ENCODE measurements around the gene C4B. TPM values are rescaled to one million over a fixed set of nuclear protein-coding genes. Genes with fewer than 3 reads are reported as not detected.
A peak's percentile ranks its signal among the peaks of the same experiment; 100 is the strongest.

Gene C4B
- total and polyA plus RNA-seq, 7 experiments from 2014 or later: 0.59 to 8.5 (median 7.6) TPM; not detected in 1

- no peaks in the 10 kb centered on the region for H3K27me3 ChIP-seq (ENCODE audit: control insufficient read depth in 2 of 2, insufficient read depth in 2 of 2, low read length in 2 of 2)
- H3K36me3 Mint-ChIP-seq: peaks cover 0 to 13% (median 0%) of the 10 kb centered on the region in 5 donors
- H3K36me3 ChIP-seq (ENCODE audit: control insufficient read depth in 2 of 3, insufficient read depth in 3 of 3, low read length in 3 of 3): no peaks in the 10 kb centered on the region
- no peaks in the 10 kb centered on the region for H3K9me3 Mint-ChIP-seq
- no peak overlapping the region for H3K27ac Mint-ChIP-seq
- peaks cover 0 to 3% (median 0%) of the 10 kb centered on the region in 7 donors for H3K4me1 Mint-ChIP-seq
- H3K4me3 ChIP-seq (ENCODE audit: low read length): no peak overlapping the region
- ChIA-PET POLR2A (no interaction called here), CTCF (no interaction called here)
- H3K4me1 ChIP-seq (ENCODE audit: control insufficient read depth in 2 of 2, insufficient read depth in 2 of 2, low read length in 2 of 2): no peaks in the 10 kb centered on the region
- no peaks in the 10 kb centered on the region for H3K9me3 ChIP-seq (ENCODE audit: control insufficient read depth in 2 of 3, low read length in 3 of 3)
- peaks cover 0 to 4% (median 0%) of the 10 kb centered on the region in 5 donors for H3K27me3 Mint-ChIP-seq
- H3K27ac ChIP-seq (ENCODE audit: low read depth, low read length): no peak overlapping the region
- no peak for DNase-seq
- no peak overlapping the region for H3K4me3 Mint-ChIP-seq
- ATAC-seq: no peak
- intact Hi-C loops (cut with micrococcal nuclease): no loop called here
Measured at GRCh38 chr6:32068867-32069266, 54.3 kb downstream of the C4B start.

GRCh38 chr6:32069460-32069859 lies 54.9 kb downstream of the C4B start:
- ATAC-seq (no peak), DNase-seq (no peak)
- Histone ChIP-seq H3K36me3 (ENCODE audit: control insufficient read depth in 2 of 3, insufficient read depth in 3 of 3, low read length in 3 of 3) (no peaks in the 10 kb centered on the region), H3K4me1 (ENCODE audit: control insufficient read depth in 2 of 2, insufficient read depth in 2 of 2, low read length in 2 of 2) (no peaks in the 10 kb centered on the region), H3K27ac (ENCODE audit: low read depth, low read length) (no peak overlapping the region), H3K4me3 (ENCODE audit: low read length) (no peak overlapping the region), H3K9me3 (ENCODE audit: control insufficient read depth in 2 of 3, low read length in 3 of 3) (no peaks in the 10 kb centered on the region), H3K27me3 (ENCODE audit: control insufficient read depth in 2 of 2, insufficient read depth in 2 of 2, low read length in 2 of 2) (no peaks in the 10 kb centered on the region)
- ChIA-PET POLR2A (no interaction called here), CTCF (no interaction called here)
- H3K4me1 Mint-ChIP-seq: peaks cover 0 to 3% (median 0%) of the 10 kb centered on the region in 7 donors
- intact Hi-C loops (cut with micrococcal nuclease): no loop called here
- H3K4me3 Mint-ChIP-seq: no peak overlapping the region
- H3K27ac Mint-ChIP-seq: no peak overlapping the region
- peaks cover 0 to 4% (median 0%) of the 10 kb centered on the region in 5 donors for H3K27me3 Mint-ChIP-seq
- no peaks in the 10 kb centered on the region for H3K9me3 Mint-ChIP-seq
- peaks cover 0 to 11% (median 0%) of the 10 kb centered on the region in 5 donors for H3K36me3 Mint-ChIP-seq

GRCh38 chr6:32069878-32070515 lies 55.4 kb downstream of the C4B start:
- no peaks in the 10 kb centered on the region for H3K36me3 ChIP-seq (ENCODE audit: control insufficient read depth in 2 of 3, insufficient read depth in 3 of 3, low read length in 3 of 3)
- H3K27me3 Mint-ChIP-seq: peaks cover 0 to 5% (median 0%) of the 10 kb centered on the region in 5 donors
- no peaks in the 10 kb centered on the region for H3K9me3 Mint-ChIP-seq
- no peak overlapping the region for H3K4me3 ChIP-seq (ENCODE audit: low read length)
- H3K9me3 ChIP-seq (ENCODE audit: control insufficient read depth in 2 of 3, low read length in 3 of 3): no peaks in the 10 kb centered on the region
- peaks cover 0 to 13% (median 3%) of the 10 kb centered on the region in 5 donors for H3K36me3 Mint-ChIP-seq
- DNase-seq (no peak), ATAC-seq (no peak)
- CTCF ChIA-PET: interaction anchor here (0.7 kb wide), 1 partner anchor 21 kb away, joined by 3 read pairs; no protein-coding TSS in a partner anchor
- no peak overlapping the region for H3K27ac ChIP-seq (ENCODE audit: low read depth, low read length)
- H3K4me1 ChIP-seq (ENCODE audit: control insufficient read depth in 2 of 2, insufficient read depth in 2 of 2, low read length in 2 of 2): no peaks in the 10 kb centered on the region
- POLR2A ChIA-PET: no interaction called here
- H3K27ac Mint-ChIP-seq: no peak overlapping the region
- H3K27me3 ChIP-seq (ENCODE audit: control insufficient read depth in 2 of 2, insufficient read depth in 2 of 2, low read length in 2 of 2): no peaks in the 10 kb centered on the region
- no peak overlapping the region for H3K4me3 Mint-ChIP-seq
- peaks cover 0 to 3% (median 0%) of the 10 kb centered on the region in 7 donors for H3K4me1 Mint-ChIP-seq
- intact Hi-C loops (cut with micrococcal nuclease): no loop called here

- intact Hi-C loops (cut with micrococcal nuclease): no loop called here
- no peaks in the 10 kb centered on the region for H3K9me3 ChIP-seq (ENCODE audit: control insufficient read depth in 2 of 3, low read length in 3 of 3)
- peaks cover 0 to 3% (median 0%) of the 10 kb centered on the region in 7 donors for H3K4me1 Mint-ChIP-seq
- ChIA-PET POLR2A (no interaction called here), CTCF (no interaction called here)
- DNase-seq (no peak), ATAC-seq (no peak)
- H3K4me3 Mint-ChIP-seq: no peak overlapping the region
- H3K4me3 ChIP-seq (ENCODE audit: low read length): no peak overlapping the region
- no peaks in the 10 kb centered on the region for H3K36me3 ChIP-seq (ENCODE audit: control insufficient read depth in 2 of 3, insufficient read depth in 3 of 3, low read length in 3 of 3)
- H3K27me3 ChIP-seq (ENCODE audit: control insufficient read depth in 2 of 2, insufficient read depth in 2 of 2, low read length in 2 of 2): no peaks in the 10 kb centered on the region
- H3K4me1 ChIP-seq (ENCODE audit: control insufficient read depth in 2 of 2, insufficient read depth in 2 of 2, low read length in 2 of 2): no peaks in the 10 kb centered on the region
- H3K27me3 Mint-ChIP-seq: peaks cover 0 to 11% (median 0%) of the 10 kb centered on the region in 5 donors
- no peaks in the 10 kb centered on the region for H3K9me3 Mint-ChIP-seq
- H3K36me3 Mint-ChIP-seq: peaks cover 0 to 15% (median 8%) of the 10 kb centered on the region in 5 donors
- H3K27ac ChIP-seq (ENCODE audit: low read depth, low read length): no peak overlapping the region
- no peak overlapping the region for H3K27ac Mint-ChIP-seq
Measured at GRCh38 chr6:32070814-32071543, 56.4 kb downstream of the C4B start.

GRCh38 chr6:32073101-32073500 lies 58.5 kb downstream of the C4B start:
- Mint-ChIP-seq H3K4me1 (peaks cover 0 to 3% (median 0%) of the 10 kb centered on the region in 7 donors), H3K27ac (peak overlapping the region in 1 of 9 donors; percentile 9), H3K27me3 (peaks cover 0 to 11% (median 0%) of the 10 kb centered on the region in 5 donors), H3K9me3 (no peaks in the 10 kb centered on the region), H3K36me3 (peaks cover 0 to 15% (median 8%) of the 10 kb centered on the region in 5 donors), H3K4me3 (no peak overlapping the region)
- intact Hi-C loops (cut with micrococcal nuclease): no loop called here
- Histone ChIP-seq H3K36me3 (ENCODE audit: control insufficient read depth in 2 of 3, insufficient read depth in 3 of 3, low read length in 3 of 3) (no peaks in the 10 kb centered on the region), H3K27me3 (ENCODE audit: control insufficient read depth in 2 of 2, insufficient read depth in 2 of 2, low read length in 2 of 2) (no peaks in the 10 kb centered on the region), H3K4me3 (ENCODE audit: low read length) (no peak overlapping the region), H3K9me3 (ENCODE audit: control insufficient read depth in 2 of 3, low read length in 3 of 3) (no peaks in the 10 kb centered on the region), H3K27ac (ENCODE audit: low read depth, low read length) (no peak overlapping the region), H3K4me1 (ENCODE audit: control insufficient read depth in 2 of 2, insufficient read depth in 2 of 2, low read length in 2 of 2) (no peaks in the 10 kb centered on the region)
- DNase-seq (no peak), ATAC-seq (no peak)
- ChIA-PET POLR2A (no interaction called here), CTCF (no interaction called here)

- Mint-ChIP-seq H3K4me1 (peaks cover 0 to 2% (median 0%) of the 10 kb centered on the region in 7 donors), H3K36me3 (peaks cover 0 to 15% (median 8%) of the 10 kb centered on the region in 5 donors), H3K27me3 (peaks cover 0 to 11% (median 0%) of the 10 kb centered on the region in 5 donors), H3K4me3 (no peak overlapping the region), H3K9me3 (no peaks in the 10 kb centered on the region), H3K27ac (no peak overlapping the region)
- H3K36me3 ChIP-seq (ENCODE audit: control insufficient read depth in 2 of 3, insufficient read depth in 3 of 3, low read length in 3 of 3): no peaks in the 10 kb centered on the region
- no peak for DNase-seq
- intact Hi-C loops (cut with micrococcal nuclease): no loop called here
- no peak for ATAC-seq
- no peaks in the 10 kb centered on the region for H3K9me3 ChIP-seq (ENCODE audit: control insufficient read depth in 2 of 3, low read length in 3 of 3)
- POLR2A ChIA-PET: no interaction called here
- no peak overlapping the region for H3K4me3 ChIP-seq (ENCODE audit: low read length)
- H3K4me1 ChIP-seq (ENCODE audit: control insufficient read depth in 2 of 2, insufficient read depth in 2 of 2, low read length in 2 of 2): no peaks in the 10 kb centered on the region
- CTCF ChIA-PET: no interaction called here
- no peak overlapping the region for H3K27ac ChIP-seq (ENCODE audit: low read depth, low read length)
- H3K27me3 ChIP-seq (ENCODE audit: control insufficient read depth in 2 of 2, insufficient read depth in 2 of 2, low read length in 2 of 2): no peaks in the 10 kb centered on the region
Measured at GRCh38 chr6:32073613-32074012, 59.0 kb downstream of the C4B start.
